Measurements from ENCODE around the gene CAMK1D.
"Not testable (repeated sequence)": the region's sequence is repeated elsewhere in the genome, so short reads cannot be mapped to it uniquely, and the experiment has no call there.

CAMK1D gene

GRCh38 chr10:12709521-12709963, 360.2 kb downstream of the CAMK1D start:
- H3K4me3 ChIP-seq (ENCODE audit: low read depth, low read length): peak overlapping the region; percentile 33
- peak overlapping the region; percentile 27 for H2AFZ ChIP-seq (ENCODE audit: low read length, unreplicated experiment)
- H3K4me1 ChIP-seq (ENCODE audit: control insufficient read depth, insufficient read depth, low read length, unreplicated experiment): peaks cover 62% of the 10 kb centered on the region
- H3K36me3 ChIP-seq (ENCODE audit: insufficient read depth, low read length): no peaks in the 10 kb centered on the region
- peak overlapping the region; percentile 71 for H3K27ac ChIP-seq (ENCODE audit: low read depth, low read length)
- H3K79me2 ChIP-seq (ENCODE audit: control insufficient read depth, insufficient read depth, low read length, unreplicated experiment): no peaks in the 10 kb centered on the region
- no peaks in the 10 kb centered on the region for H3K27me3 ChIP-seq (ENCODE audit: insufficient read depth, low read length)

- H3K4me3 ChIP-seq (ENCODE audit: low read depth, low read length): 0 out of 2 replicates have a peak overlapping the region, but pooled peaks have one; percentile 33
- no peaks in the 10 kb centered on the region for H3K27me3 ChIP-seq (ENCODE audit: insufficient read depth, low read length)
- peak overlapping the region; percentile 71 for H3K27ac ChIP-seq (ENCODE audit: low read depth, low read length)
- no peaks in the 10 kb centered on the region for H3K36me3 ChIP-seq (ENCODE audit: insufficient read depth, low read length)
- peak overlapping the region; percentile 27 for H2AFZ ChIP-seq (ENCODE audit: low read length, unreplicated experiment)
- peaks cover 56% of the 10 kb centered on the region for H3K4me1 ChIP-seq (ENCODE audit: control insufficient read depth, insufficient read depth, low read length, unreplicated experiment)
- H3K79me2 ChIP-seq (ENCODE audit: control insufficient read depth, insufficient read depth, low read length, unreplicated experiment): no peaks in the 10 kb centered on the region
These were observed 360.8 kb downstream of the CAMK1D start for GRCh38 chr10:12710157-12710556.

- H2AFZ ChIP-seq (ENCODE audit: low read length, unreplicated experiment): peak overlapping the region; percentile 84
- peak overlapping the region; percentile 45 for H3K27ac ChIP-seq (ENCODE audit: low read depth, low read length)
- peaks cover 51% of the 10 kb centered on the region for H3K4me1 ChIP-seq (ENCODE audit: control insufficient read depth, insufficient read depth, low read length, unreplicated experiment)
- H3K27me3 ChIP-seq (ENCODE audit: insufficient read depth, low read length): no peaks in the 10 kb centered on the region
- H3K79me2 ChIP-seq (ENCODE audit: control insufficient read depth, insufficient read depth, low read length, unreplicated experiment): no peaks in the 10 kb centered on the region
- H3K36me3 ChIP-seq (ENCODE audit: insufficient read depth, low read length): no peaks in the 10 kb centered on the region
- H3K4me3 ChIP-seq (ENCODE audit: low read depth, low read length): no peak overlapping the region
These were observed 361.4 kb downstream of the CAMK1D start for GRCh38 chr10:12710594-12711349.

- H2AFZ ChIP-seq (ENCODE audit: low read length, unreplicated experiment): no peak overlapping the region
- H3K4me1 ChIP-seq (ENCODE audit: control insufficient read depth, insufficient read depth, low read length, unreplicated experiment): peaks cover 45% of the 10 kb centered on the region
These were observed 362.0 kb downstream of the CAMK1D start for GRCh38 chr10:12711350-12711708.

GRCh38 chr10:12712293-12712983, 363.1 kb downstream of the CAMK1D start:
- Histone ChIP-seq H2AFZ (ENCODE audit: low read length, unreplicated experiment) (no peak overlapping the region), H3K27me3 (ENCODE audit: insufficient read depth, low read length) (no peaks in the 10 kb centered on the region)

More at GRCh38 chr10:12711350-12711708, 362.0 kb downstream of the CAMK1D start:
- H3K27me3 ChIP-seq (ENCODE audit: insufficient read depth, low read length): no peaks in the 10 kb centered on the region
- no peak overlapping the region for H3K27ac ChIP-seq (ENCODE audit: low read depth, low read length)
- no peaks in the 10 kb centered on the region for H3K79me2 ChIP-seq (ENCODE audit: control insufficient read depth, insufficient read depth, low read length, unreplicated experiment)
- no peaks in the 10 kb centered on the region for H3K36me3 ChIP-seq (ENCODE audit: insufficient read depth, low read length)
- no peak overlapping the region for H3K4me3 ChIP-seq (ENCODE audit: low read depth, low read length)

GRCh38 chr10:12712984-12713316, 363.6 kb downstream of the CAMK1D start:
- H3K27me3 ChIP-seq (ENCODE audit: insufficient read depth, low read length); H3K27ac ChIP-seq (ENCODE audit: low read depth, low read length); H2AFZ ChIP-seq (ENCODE audit: low read length, unreplicated experiment); H3K4me3 ChIP-seq (ENCODE audit: low read depth, low read length); H3K79me2 ChIP-seq (ENCODE audit: control insufficient read depth, insufficient read depth, low read length, unreplicated experiment); H3K36me3 ChIP-seq (ENCODE audit: insufficient read depth, low read length): not testable (repeated sequence)
- H3K4me1 ChIP-seq (ENCODE audit: control insufficient read depth, insufficient read depth, low read length, unreplicated experiment): peaks cover 33% of the 10 kb centered on the region

More at GRCh38 chr10:12712293-12712983, 363.1 kb downstream of the CAMK1D start:
- Histone ChIP-seq H3K36me3 (ENCODE audit: insufficient read depth, low read length) (no peaks in the 10 kb centered on the region), H3K4me3 (ENCODE audit: low read depth, low read length) (no peak overlapping the region), H3K4me1 (ENCODE audit: control insufficient read depth, insufficient read depth, low read length, unreplicated experiment) (peaks cover 34% of the 10 kb centered on the region), H3K27ac (ENCODE audit: low read depth, low read length) (no peak overlapping the region), H3K79me2 (ENCODE audit: control insufficient read depth, insufficient read depth, low read length, unreplicated experiment) (no peaks in the 10 kb centered on the region)

- no peaks in the 10 kb centered on the region for H3K36me3 ChIP-seq (ENCODE audit: insufficient read depth, low read length)
- H3K79me2 ChIP-seq (ENCODE audit: control insufficient read depth, insufficient read depth, low read length, unreplicated experiment): no peaks in the 10 kb centered on the region
- H3K27ac ChIP-seq (ENCODE audit: low read depth, low read length): no peak overlapping the region
- H2AFZ ChIP-seq (ENCODE audit: low read length, unreplicated experiment): no peak overlapping the region
- H3K4me1 ChIP-seq (ENCODE audit: control insufficient read depth, insufficient read depth, low read length, unreplicated experiment): peaks cover 30% of the 10 kb centered on the region
- no peaks in the 10 kb centered on the region for H3K27me3 ChIP-seq (ENCODE audit: insufficient read depth, low read length)
- no peak overlapping the region for H3K4me3 ChIP-seq (ENCODE audit: low read depth, low read length)
These were observed 366.7 kb downstream of the CAMK1D start for GRCh38 chr10:12716042-12716441.

- H3K4me3 ChIP-seq (ENCODE audit: low read depth, low read length): no peak overlapping the region
- H3K27ac ChIP-seq (ENCODE audit: low read depth, low read length): peak overlapping the region; percentile 96
- no peaks in the 10 kb centered on the region for H3K36me3 ChIP-seq (ENCODE audit: insufficient read depth, low read length)
- H3K79me2 ChIP-seq (ENCODE audit: control insufficient read depth, insufficient read depth, low read length, unreplicated experiment): no peaks in the 10 kb centered on the region
- H2AFZ ChIP-seq (ENCODE audit: low read length, unreplicated experiment): no peak overlapping the region
- no peaks in the 10 kb centered on the region for H3K27me3 ChIP-seq (ENCODE audit: insufficient read depth, low read length)
- H3K4me1 ChIP-seq (ENCODE audit: control insufficient read depth, insufficient read depth, low read length, unreplicated experiment): peaks cover 32% of the 10 kb centered on the region
These were observed 368.8 kb downstream of the CAMK1D start for GRCh38 chr10:12717981-12718707.

- Histone ChIP-seq H3K27ac (ENCODE audit: low read depth, low read length) (peak overlapping the region; percentile 96), H3K36me3 (ENCODE audit: insufficient read depth, low read length) (no peaks in the 10 kb centered on the region), H2AFZ (ENCODE audit: low read length, unreplicated experiment) (no peak overlapping the region), H3K27me3 (ENCODE audit: insufficient read depth, low read length) (no peaks in the 10 kb centered on the region), H3K4me3 (ENCODE audit: low read depth, low read length) (peak overlapping the region; percentile 51; the same call in 1 of the 2 replicates), H3K79me2 (ENCODE audit: control insufficient read depth, insufficient read depth, low read length, unreplicated experiment) (no peaks in the 10 kb centered on the region), H3K4me1 (ENCODE audit: control insufficient read depth, insufficient read depth, low read length, unreplicated experiment) (peaks cover 32% of the 10 kb centered on the region)
These were observed 370.0 kb downstream of the CAMK1D start for GRCh38 chr10:12719365-12719764.

- H3K4me3 ChIP-seq (ENCODE audit: low read depth, low read length): peak overlapping the region; percentile 51; the same call in 1 of the 2 replicates
- H3K4me1 ChIP-seq (ENCODE audit: control insufficient read depth, insufficient read depth, low read length, unreplicated experiment): peaks cover 32% of the 10 kb centered on the region
- H3K27ac ChIP-seq (ENCODE audit: low read depth, low read length): peak overlapping the region; percentile 96
These were observed 371.1 kb downstream of the CAMK1D start for GRCh38 chr10:12720217-12720981.

More at GRCh38 chr10:12720217-12720981, 371.1 kb downstream of the CAMK1D start:
- Histone ChIP-seq H3K36me3 (ENCODE audit: insufficient read depth, low read length) (no peaks in the 10 kb centered on the region), H3K79me2 (ENCODE audit: control insufficient read depth, insufficient read depth, low read length, unreplicated experiment) (no peaks in the 10 kb centered on the region), H3K27me3 (ENCODE audit: insufficient read depth, low read length) (no peaks in the 10 kb centered on the region), H2AFZ (ENCODE audit: low read length, unreplicated experiment) (peak overlapping the region; percentile 91)

All from ACC112 (cell line).